VCaP (cell line): Measurements from ENCODE around the gene GRK3.
A peak's percentile ranks its signal among the peaks of the same experiment; 100 is the strongest.

Experiments used
- H3K27ac ChIP-seq: fragments of 450-650 bp; 2 replicates; pipeline ENCODE4 v1.5.1; 2017
- CTCF ChIP-seq: fragments of 450-650 bp; conservative IDR thresholded peaks from 2 replicates; pipeline ENCODE4 v1.5.1; 2017; ENCODE audit warnings: mild to moderate bottlenecking, moderate library complexity

The GRK3 gene

GRCh38 chr22:25696763-25697162, 132.3 kb downstream of the GRK3 start:
- peak overlapping the region; percentile 14; the same call in 1 of the 2 replicates for H3K27ac ChIP-seq
- no peak for TF ChIP-seq CTCF

- no peak for TF ChIP-seq CTCF
- H3K27ac ChIP-seq = peak overlapping the region; percentile 14
Observed at GRCh38 chr22:25697181-25697664, 132.7 kb downstream of the GRK3 start.

GRCh38 chr22:25697978-25698377, 133.5 kb downstream of the GRK3 start:
- H3K27ac ChIP-seq = peak overlapping the region; percentile 11; the same call in 1 of the 2 replicates
- TF ChIP-seq CTCF = no peak

- TF ChIP-seq CTCF = no peak
- H3K27ac ChIP-seq = no peak overlapping the region
Observed at GRCh38 chr22:25698461-25698860, 134.0 kb downstream of the GRK3 start.

GRCh38 chr22:25698978-25699377, 134.5 kb downstream of the GRK3 start:
- TF ChIP-seq CTCF = no peak
- H3K27ac ChIP-seq = no peak overlapping the region

GRCh38 chr22:25701056-25701780, 136.7 kb downstream of the GRK3 start:
- peak overlapping the region; percentile 23 for H3K27ac ChIP-seq
- no peak for TF ChIP-seq CTCF

- peak overlapping the region; percentile 23; the same call in 1 of the 2 replicates for H3K27ac ChIP-seq
- peak; percentile 66 for TF ChIP-seq CTCF
Observed at GRCh38 chr22:25702040-25702439, 137.6 kb downstream of the GRK3 start.
